Kidney epithelial cell (primary cell): ENCODE data around the gene SLC25A1. TPM values are rescaled to one million over a fixed set of nuclear protein-coding genes. Genes with fewer than 3 reads are reported as not detected.

Experiments
- DNase-seq: peaks from one replicate; pipeline ENCODE4 v3.0.0-alpha.2; 2010; ENCODE audit warnings: low read depth
- H3K27me3 ChIP-seq: 2 replicates; pipeline ENCODE4 v1.6.0; 2011; ENCODE audit warnings: low read length; ENCODE audit not compliant: control insufficient read depth, insufficient read depth
- H3K36me3 ChIP-seq: 2 replicates; pipeline ENCODE4 v1.5.1; 2011; ENCODE audit warnings: low read length; ENCODE audit not compliant: control insufficient read depth, insufficient read depth
- H3K4me3 ChIP-seq: 2 replicates; pipeline ENCODE4 v1.5.1; 2011; ENCODE audit warnings: low read depth, mild to moderate bottlenecking, control low read depth, low read length
- total RNA-seq: library from RNA; depleted of rRNA; stranded (reverse); fragments of >200 nt; gene quantifications from 2 replicates; pipeline ENCODE4 v1.2.3, GENCODE V29; 2015
- TF ChIP-seq, protein P1 (sequence below): IDR thresholded peaks from 2 replicates; pipeline ENCODE4 v1.5.1; 2011; ENCODE audit warnings: mild to moderate bottlenecking, moderate library complexity, low read length, control low read depth, inconsistent platforms; ENCODE audit not compliant: insufficient read depth, poor library complexity, severe bottlenecking

The SLC25A1 gene
- total RNA-seq, 1 donor from 2014 or later = 82.7 TPM

DNA sequence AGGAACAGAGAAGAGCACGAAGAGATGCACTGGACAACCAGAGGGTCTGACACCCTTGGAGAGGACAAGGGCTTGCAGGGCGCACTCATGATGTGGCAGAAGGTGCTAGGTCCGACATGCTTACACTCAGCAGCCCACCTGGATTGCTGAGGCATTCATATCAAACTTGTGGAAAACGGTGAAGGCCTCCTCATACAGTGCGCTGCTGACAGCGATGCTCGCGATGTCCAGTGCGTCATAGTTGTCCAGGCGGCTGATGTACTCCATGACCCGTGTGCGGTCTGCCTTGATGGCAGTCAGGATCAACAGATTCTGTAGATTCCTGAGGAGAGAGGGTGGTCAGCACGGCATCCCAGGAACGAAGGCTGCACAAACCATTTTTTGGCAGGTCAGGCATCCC lies 31.7 kb upstream of the SLC25A1 start:
- TF ChIP-seq, protein P1, sequence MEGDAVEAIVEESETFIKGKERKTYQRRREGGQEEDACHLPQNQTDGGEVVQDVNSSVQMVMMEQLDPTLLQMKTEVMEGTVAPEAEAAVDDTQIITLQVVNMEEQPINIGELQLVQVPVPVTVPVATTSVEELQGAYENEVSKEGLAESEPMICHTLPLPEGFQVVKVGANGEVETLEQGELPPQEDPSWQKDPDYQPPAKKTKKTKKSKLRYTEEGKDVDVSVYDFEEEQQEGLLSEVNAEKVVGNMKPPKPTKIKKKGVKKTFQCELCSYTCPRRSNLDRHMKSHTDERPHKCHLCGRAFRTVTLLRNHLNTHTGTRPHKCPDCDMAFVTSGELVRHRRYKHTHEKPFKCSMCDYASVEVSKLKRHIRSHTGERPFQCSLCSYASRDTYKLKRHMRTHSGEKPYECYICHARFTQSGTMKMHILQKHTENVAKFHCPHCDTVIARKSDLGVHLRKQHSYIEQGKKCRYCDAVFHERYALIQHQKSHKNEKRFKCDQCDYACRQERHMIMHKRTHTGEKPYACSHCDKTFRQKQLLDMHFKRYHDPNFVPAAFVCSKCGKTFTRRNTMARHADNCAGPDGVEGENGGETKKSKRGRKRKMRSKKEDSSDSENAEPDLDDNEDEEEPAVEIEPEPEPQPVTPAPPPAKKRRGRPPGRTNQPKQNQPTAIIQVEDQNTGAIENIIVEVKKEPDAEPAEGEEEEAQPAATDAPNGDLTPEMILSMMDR = no peak
- DNase-seq = no peak
- Histone ChIP-seq H3K4me3 (no peak overlapping the region), H3K27me3 (no peaks in the 10 kb centered on the region), H3K36me3 (peaks cover 4% of the 10 kb centered on the region)

DNA sequence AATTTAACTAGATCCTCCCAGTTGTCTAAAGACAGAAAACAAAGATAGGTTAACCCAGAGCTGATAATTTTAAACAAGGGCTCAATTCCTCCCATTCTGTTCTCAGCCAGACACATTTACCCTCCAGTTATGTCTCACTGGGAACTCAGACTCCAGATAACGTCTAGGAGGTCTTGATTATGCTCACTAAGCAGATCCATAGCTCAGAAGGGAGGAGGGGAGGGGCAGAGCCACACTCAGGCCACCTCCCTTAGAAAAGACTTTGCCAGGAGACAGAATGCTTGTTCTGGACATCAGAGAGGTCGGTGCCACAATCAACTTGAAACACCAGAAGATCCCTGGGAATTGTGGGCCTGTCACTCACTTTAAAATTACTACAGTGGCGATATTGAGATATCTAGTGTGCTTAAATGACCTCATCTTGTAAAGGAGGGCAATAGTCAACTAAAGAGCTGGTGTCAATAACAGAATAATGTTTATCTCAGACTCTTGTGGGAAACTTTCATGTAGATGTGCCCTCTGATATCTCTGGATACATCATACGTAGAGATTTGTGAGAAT lies 29.8 kb upstream of the SLC25A1 start:
- H3K27me3 ChIP-seq = no peaks in the 10 kb centered on the region
- TF ChIP-seq, protein P1 = no peak
- DNase-seq = no peak
- no peak overlapping the region for H3K4me3 ChIP-seq
- H3K36me3 ChIP-seq = peaks cover 4% of the 10 kb centered on the region

DNA sequence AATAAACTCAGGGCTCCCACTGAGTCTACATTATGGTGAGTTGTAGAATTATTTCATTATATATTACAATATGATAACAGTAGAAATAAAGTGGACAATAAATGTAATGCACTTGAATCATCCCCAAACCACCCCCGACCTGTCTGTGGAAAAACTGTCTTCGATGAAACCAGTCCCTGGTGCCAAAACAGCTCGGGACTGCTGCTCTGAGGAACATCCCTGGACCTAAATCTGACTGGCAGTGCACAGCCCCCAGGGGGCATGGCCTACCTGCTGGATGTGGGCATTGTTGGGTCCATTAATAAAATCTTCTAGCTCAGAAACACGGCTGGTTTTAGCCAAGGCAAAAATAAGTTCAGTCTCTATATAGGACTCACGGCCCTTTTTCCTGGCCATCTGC lies 29.3 kb upstream of the SLC25A1 start:
- DNase-seq = no peak
- TF ChIP-seq, protein P1 = no peak
- Histone ChIP-seq H3K27me3 (no peaks in the 10 kb centered on the region), H3K36me3 (peaks cover 4% of the 10 kb centered on the region), H3K4me3 (no peak overlapping the region)

DNA sequence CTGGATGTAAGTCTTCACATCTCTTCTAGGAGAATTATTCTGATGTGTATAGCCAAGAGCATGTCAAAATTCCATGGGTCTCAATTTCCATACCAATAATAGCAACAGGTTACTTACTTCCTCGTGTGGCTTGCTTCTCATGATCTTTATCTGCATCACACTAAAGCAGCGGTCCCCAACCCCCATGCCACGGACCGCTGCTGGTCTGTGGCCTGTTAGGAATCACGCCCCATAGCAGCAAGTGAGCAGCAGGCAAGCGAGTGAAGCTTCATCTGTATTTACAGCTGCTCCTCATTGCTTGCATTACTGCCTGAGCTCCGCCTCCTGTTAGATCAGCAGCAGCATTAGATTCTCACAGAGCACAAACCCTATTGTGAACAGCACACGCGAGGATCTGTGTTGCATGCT lies 28.9 kb upstream of the SLC25A1 start:
- no peaks in the 10 kb centered on the region for H3K27me3 ChIP-seq
- TF ChIP-seq, protein P1 = no peak
- DNase-seq = no peak
- H3K36me3 ChIP-seq = peaks cover 4% of the 10 kb centered on the region
- no peak overlapping the region for H3K4me3 ChIP-seq

DNA sequence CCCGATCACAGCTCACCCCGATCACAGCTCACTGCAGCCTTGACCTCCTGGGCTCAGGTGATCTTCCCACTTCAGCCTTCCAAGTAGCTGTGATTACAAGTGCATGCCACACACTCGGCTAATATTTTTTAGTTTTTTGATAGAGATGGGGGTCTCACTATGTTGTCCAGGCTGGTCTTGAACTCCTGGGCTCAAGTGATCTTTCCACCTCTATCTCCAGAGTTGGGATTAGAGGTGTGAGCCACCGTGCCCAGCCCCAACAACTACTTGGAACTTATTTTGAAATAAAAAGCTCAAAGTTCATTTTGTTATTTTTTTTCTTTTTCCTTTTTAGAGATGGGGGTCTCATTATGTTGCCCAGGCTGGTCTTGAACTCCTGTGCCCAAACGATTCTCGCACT lies 27.8 kb upstream of the SLC25A1 start:
- DNase-seq = no peak
- no peak overlapping the region for H3K4me3 ChIP-seq
- TF ChIP-seq, protein P1 = no peak
- H3K27me3 ChIP-seq = no peaks in the 10 kb centered on the region
- peaks cover 4% of the 10 kb centered on the region for H3K36me3 ChIP-seq

DNA sequence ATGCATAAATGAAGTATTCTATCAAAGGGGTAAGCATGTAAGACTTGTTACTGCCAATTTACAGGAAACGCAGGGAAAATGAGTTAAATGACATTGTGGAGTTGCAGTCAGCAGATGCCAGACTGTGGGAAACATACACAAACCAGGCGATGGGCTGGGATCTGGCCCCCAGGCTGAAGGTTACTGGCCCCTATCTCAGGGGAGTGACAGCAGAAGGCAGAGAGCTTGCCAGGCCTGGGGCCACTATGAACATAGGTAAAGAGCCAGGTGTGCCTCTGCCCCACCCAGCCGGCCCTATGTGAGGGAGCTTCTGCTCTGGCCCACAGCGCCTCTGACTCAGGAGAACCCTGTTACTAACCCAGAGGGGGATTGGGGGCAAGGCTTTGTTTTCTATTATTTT lies 26.1 kb upstream of the SLC25A1 start:
- H3K27me3 ChIP-seq = no peaks in the 10 kb centered on the region
- H3K4me3 ChIP-seq = no peak overlapping the region
- no peak for DNase-seq
- peaks cover 2% of the 10 kb centered on the region for H3K36me3 ChIP-seq
- TF ChIP-seq, protein P1 = no peak
